K562 (cell line): ENCODE results near the gene NTF4. TPM values are rescaled to one million over a fixed set of nuclear protein-coding genes. Genes with fewer than 3 reads are reported as not detected.
A peak's percentile ranks its signal among the peaks of the same experiment; 100 is the strongest.

Experiments used
- ADNP ChIP-seq: fragments of 200-800 bp; sonication (Bioruptor generic); IDR thresholded peaks from 2 replicates; pipeline ENCODE4 v1.6.1; 2016; ENCODE audit warnings: missing genetic modification characterization, missing compliant biosample characterization
- BHLHE40 ChIP-seq: IDR thresholded peaks from 2 replicates; pipeline ENCODE4 v1.6.1; 2011; ENCODE audit warnings: low read length, improper control_type of control experiment
- CTBP1 ChIP-seq: fragments of 450-650 bp; IDR thresholded peaks from 2 replicates; pipeline ENCODE4 v1.6.1; 2016; ENCODE audit warnings: borderline replicate concordance
- CTCF ChIP-seq, 3 experiments: IDR thresholded peaks in 2 of 3; conservative IDR thresholded peaks in 1 of 3; 2 replicates each; pipeline ENCODE4 v1.5.1; 2011 to 2012; ENCODE audit warnings: low read length in 3 of 3, mild to moderate bottlenecking in 3 of 3, control low read depth in 2 of 3, improper control_type of control experiment in 1 of 3, inconsistent platforms in 1 of 3, low read depth in 1 of 3, mixed read lengths in 1 of 3, moderate library complexity in 1 of 3; ENCODE audit not compliant: insufficient read depth in 2 of 3
- HDAC2 ChIP-seq: fragments of 450-650 bp; IDR thresholded peaks from 2 replicates; pipeline ENCODE4 v1.6.1; 2016; ENCODE audit warnings: mild to moderate bottlenecking
- JUN ChIP-seq, 2 experiments: sonication (generic) in 1 of 2; formaldehyde crosslinking in 1 of 2; IDR thresholded peaks; 2 replicates each; pipeline versions ENCODE4 v1.6.1 to v1.8.0; 2012 to 2022; ENCODE audit warnings: borderline replicate concordance in 2 of 2, mild to moderate bottlenecking in 2 of 2, improper control_type of control experiment in 1 of 2, low read depth in 1 of 2, low read length in 1 of 2, missing genetic modification reagents in 1 of 2
- KLF16 ChIP-seq: IDR thresholded peaks from 2 replicates; pipeline ENCODE4 v1.6.1; 2016; ENCODE audit warnings: antibody characterized with exemption
- RBM25 ChIP-seq: fragments of 200-400 bp; formaldehyde crosslinking; IDR thresholded peaks from 2 replicates; pipeline ENCODE4 v1.6.1; 2018; ENCODE audit warnings: low read length, low read depth, moderate library complexity; ENCODE audit not compliant: severe bottlenecking
- RREB1 ChIP-seq: fragments of 250-450 bp; sonication (Bioruptor Pico); IDR thresholded peaks from 2 replicates; pipeline ENCODE4 v1.4.0; 2020
- ZBTB17 ChIP-seq: fragments of 450-650 bp; formaldehyde crosslinking; IDR thresholded peaks from 2 replicates; pipeline ENCODE4 v1.4.0; 2020; ENCODE audit warnings: mild to moderate bottlenecking
- polyA plus RNA-seq, 8 experiments: library from polyadenylated mRNA; depleted of rRNA in 4 of 8; stranded (reverse) in 5 of 8; unstranded in 3 of 8; fragments of >200 nt; fragmentation: Nextera tagmentation in 2 of 8; fragmentation: Illumina TruSeq in 1 of 8; extraction: Ambion mirVana in 2 of 8; extraction: Trizol in 1 of 8; gene quantifications; 2 replicates each; pipeline versions ENCODE4 v1.2.1 to v1.2.3, GENCODE V29; 2011 to 2014; ENCODE audit warnings: inconsistent platforms in 1 of 8, missing spikeins in 1 of 8
- total RNA-seq, 7 experiments: library from RNA; depleted of rRNA in 6 of 7; stranded (reverse); fragments of >200 nt in 6 of 7; fragmentation: Illumina TruSeq in 2 of 7; extraction: Trizol in 2 of 7; gene quantifications; 2 replicates each; pipeline versions ENCODE4 v1.2.1 to v1.2.3, GENCODE V29; 2011 to 2021; ENCODE audit warnings: low replicate concordance in 1 of 7
- TF ChIP-seq, protein P1 (sequence below): fragments of 250-450 bp; sonication (Bioruptor Pico); IDR thresholded peaks from 2 replicates; pipeline ENCODE4 v1.4.0; 2020
- TF ChIP-seq, protein P2 (sequence below), 2 experiments: IDR thresholded peaks; 2 replicates each; pipeline ENCODE4 v1.6.1; 2011; ENCODE audit warnings: borderline replicate concordance in 1 of 2, control low read depth in 1 of 2, low read depth in 1 of 2, low read length in 1 of 2, mild to moderate bottlenecking in 1 of 2, mixed read lengths in 1 of 2, moderate library complexity in 1 of 2; ENCODE audit not compliant: insufficient read depth in 1 of 2, insufficient read length in 1 of 2, poor library complexity in 1 of 2, severe bottlenecking in 1 of 2; ENCODE audit errors: extremely low read depth in 1 of 2
- TF ChIP-seq, protein P3 (sequence below): sonication (generic); formaldehyde crosslinking; IDR thresholded peaks from 2 replicates; pipeline ENCODE4 v1.8.0; 2022; ENCODE audit warnings: missing genetic modification reagents, mild to moderate bottlenecking, moderate library complexity, borderline replicate concordance
- TF ChIP-seq, protein P4 (sequence below): sonication (generic); formaldehyde crosslinking; IDR thresholded peaks from 2 replicates; pipeline ENCODE4 v1.9.0; 2022; ENCODE audit warnings: mild to moderate bottlenecking, missing genetic modification reagents

NTF4 gene
- total and polyA plus RNA-seq, 9 of the 15 experiments (the other 6 are each of a cell fraction or from before 2014, with no cell fraction given), result not detected

GRCh38 chr19:49031642-49032301 is 32.8 kb downstream of the NTF4 start, which contains the start of gene CGB2 (continued):
- TF ChIP-seq, protein P1, sequence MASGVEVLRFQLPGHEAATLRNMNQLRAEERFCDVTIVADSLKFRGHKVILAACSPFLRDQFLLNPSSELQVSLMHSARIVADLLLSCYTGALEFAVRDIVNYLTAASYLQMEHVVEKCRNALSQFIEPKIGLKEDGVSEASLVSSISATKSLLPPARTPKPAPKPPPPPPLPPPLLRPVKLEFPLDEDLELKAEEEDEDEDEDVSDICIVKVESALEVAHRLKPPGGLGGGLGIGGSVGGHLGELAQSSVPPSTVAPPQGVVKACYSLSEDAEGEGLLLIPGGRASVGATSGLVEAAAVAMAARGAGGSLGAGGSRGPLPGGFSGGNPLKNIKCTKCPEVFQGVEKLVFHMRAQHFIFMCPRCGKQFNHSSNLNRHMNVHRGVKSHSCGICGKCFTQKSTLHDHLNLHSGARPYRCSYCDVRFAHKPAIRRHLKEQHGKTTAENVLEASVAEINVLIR (CRISPR knock-in tag), result peak; percentile 81
- 0 out of 2 replicates have a peak, but pooled peaks have one; percentile 19 for TF ChIP-seq JUN (IDR thresholded peaks at IDR 0.05; ENCODE audit: borderline replicate concordance, low read depth, low read length)
- 0 out of 2 replicates have a peak, but pooled peaks have one; percentile 48 for TF ChIP-seq JUN (CRISPR knock-in tag; IDR thresholded peaks at IDR 0.05; ENCODE audit: borderline replicate concordance)
- TF ChIP-seq CTBP1, result peak; percentile 91
- 0 out of 2 replicates have a peak, but pooled peaks have one; percentile 41 for TF ChIP-seq ADNP (tag)
- peak; percentile 37 for TF ChIP-seq RBM25
- TF ChIP-seq, protein P2, sequence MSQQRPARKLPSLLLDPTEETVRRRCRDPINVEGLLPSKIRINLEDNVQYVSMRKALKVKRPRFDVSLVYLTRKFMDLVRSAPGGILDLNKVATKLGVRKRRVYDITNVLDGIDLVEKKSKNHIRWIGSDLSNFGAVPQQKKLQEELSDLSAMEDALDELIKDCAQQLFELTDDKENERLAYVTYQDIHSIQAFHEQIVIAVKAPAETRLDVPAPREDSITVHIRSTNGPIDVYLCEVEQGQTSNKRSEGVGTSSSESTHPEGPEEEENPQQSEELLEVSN (IDR thresholded peaks at IDR 0.05; ENCODE audit: borderline replicate concordance in 1 of 2, extremely low read depth in 1 of 2, insufficient read depth in 1 of 2, insufficient read length in 1 of 2, low read depth in 1 of 2, low read length in 1 of 2, poor library complexity in 1 of 2, severe bottlenecking in 1 of 2), result peak in 1 of 2 experiments; percentile 44
- peak; percentile 52 for TF ChIP-seq BHLHE40
- peak; percentile 56 to 84 (median 67) for TF ChIP-seq CTCF (IDR thresholded peaks at IDR 0.05 in 2 of 3, conservative IDR thresholded peaks at IDR 0.05 in 1 of 3; ENCODE audit: insufficient read depth in 2 of 3, low read depth in 1 of 3, low read length in 3 of 3)
- TF ChIP-seq, protein P3, sequence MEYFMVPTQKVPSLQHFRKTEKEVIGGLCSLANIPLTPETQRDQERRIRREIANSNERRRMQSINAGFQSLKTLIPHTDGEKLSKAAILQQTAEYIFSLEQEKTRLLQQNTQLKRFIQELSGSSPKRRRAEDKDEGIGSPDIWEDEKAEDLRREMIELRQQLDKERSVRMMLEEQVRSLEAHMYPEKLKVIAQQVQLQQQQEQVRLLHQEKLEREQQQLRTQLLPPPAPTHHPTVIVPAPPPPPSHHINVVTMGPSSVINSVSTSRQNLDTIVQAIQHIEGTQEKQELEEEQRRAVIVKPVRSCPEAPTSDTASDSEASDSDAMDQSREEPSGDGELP (CRISPR knock-in tag), result peak; percentile 45; the same call in 1 of the 2 replicates
- TF ChIP-seq, protein P4, sequence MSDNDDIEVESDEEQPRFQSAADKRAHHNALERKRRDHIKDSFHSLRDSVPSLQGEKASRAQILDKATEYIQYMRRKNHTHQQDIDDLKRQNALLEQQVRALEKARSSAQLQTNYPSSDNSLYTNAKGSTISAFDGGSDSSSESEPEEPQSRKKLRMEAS, result peak; percentile 34; the same call in 1 of the 2 replicates
- TF ChIP-seq ZBTB17, result peak; percentile 34; the same call in 1 of the 2 replicates
- peak; percentile 99 for TF ChIP-seq RREB1
- 0 out of 2 replicates have a peak, but pooled peaks have one; percentile 22 for TF ChIP-seq KLF16
- peak; percentile 70; the same call in 1 of the 2 replicates for TF ChIP-seq HDAC2
